ENCODE measurements around the gene SHROOM1. TPM values are rescaled to one million over a fixed set of nuclear protein-coding genes. Genes with fewer than 3 reads are reported as not detected.

Gene SHROOM1
- total and polyA plus RNA-seq, 9 of the 15 experiments (the other 6 are each of a cell fraction or from before 2014, with no cell fraction given), result 0.44 to 26.5 (median 11.9) TPM

DNA sequence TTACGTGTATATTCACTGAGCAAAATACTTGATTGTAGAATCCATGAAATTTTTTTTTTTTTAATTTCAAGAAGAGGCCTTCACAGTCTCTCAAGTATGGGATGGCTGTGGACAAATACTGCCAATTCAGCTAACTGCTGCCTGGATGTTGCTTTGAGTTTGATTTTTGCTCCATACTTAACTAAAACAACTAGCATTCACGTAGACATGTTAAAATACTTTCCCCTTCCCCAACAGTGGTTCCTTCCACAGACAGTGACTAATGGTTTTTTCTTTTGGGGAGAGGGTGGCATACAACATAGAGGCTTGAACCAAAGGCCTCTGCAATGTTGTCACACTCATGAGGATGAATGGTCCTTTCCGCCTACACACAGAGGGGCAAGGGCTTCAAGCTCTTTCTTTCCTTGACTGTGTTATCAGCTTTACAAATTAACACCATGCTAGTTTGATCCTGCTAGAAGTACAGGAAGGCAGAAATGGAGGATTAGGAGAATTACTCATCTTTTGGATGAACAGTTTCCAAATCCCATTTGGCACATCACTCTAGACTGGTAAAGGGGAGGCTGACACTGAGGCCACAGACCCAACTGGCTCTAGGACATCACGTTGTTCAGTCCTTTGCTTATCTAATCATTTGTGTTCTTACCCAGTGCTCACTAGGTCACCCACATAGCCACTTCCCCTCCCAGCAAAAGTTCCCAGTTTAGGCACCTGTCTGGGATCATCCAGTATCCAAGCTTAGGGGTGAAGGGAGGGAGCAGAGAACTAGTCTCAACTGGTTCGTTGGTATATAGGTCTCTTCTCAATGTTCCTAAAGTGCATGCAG is 41.2 kb upstream of the SHROOM1 start:
- Histone ChIP-seq H3K27me3 (ENCODE audit: control insufficient read depth in 2 of 2, insufficient read depth in 2 of 2, low read length in 2 of 2) (no peaks in the 10 kb centered on the region), H4K20me1 (replicated peaks; ENCODE audit: control insufficient read depth, insufficient read depth, low read length) (peaks cover 4% of the 10 kb centered on the region; the same call in 1 of the 2 replicates), H3K27ac (ENCODE audit: extremely low read depth, low read depth, low read length) (peak overlapping the region; percentile 28; the same call in 1 of the 3 replicates), H2AFZ (ENCODE audit: low read depth, low read length) (no peak overlapping the region), H3K36me3 (ENCODE audit: control insufficient read depth, insufficient read depth, low read length) (peaks cover 66% of the 10 kb centered on the region), H3K4me1 (replicated peaks in 1 of 2; ENCODE audit: control insufficient read depth in 2 of 2, insufficient read depth in 2 of 2, low read length in 2 of 2) (peaks cover 3 to 25% of the 10 kb centered on the region in 2 experiments; a peak in 4 of 5 replicates), H3K9me3 (replicated peaks; ENCODE audit: control insufficient read depth, insufficient read depth, low read depth, low read length) (no peaks in the 10 kb centered on the region), H3K9me1 (ENCODE audit: control insufficient read depth, insufficient read depth, low read length) (no peaks in the 10 kb centered on the region), H3K4me2 (ENCODE audit: insufficient read depth, low read length) (peak overlapping the region; percentile 12; the same call in 1 of the 2 replicates), H3K9ac (ENCODE audit: insufficient read depth in 1 of 2, low read depth in 2 of 2, low read length in 2 of 2) (no peak overlapping the region; a peak in 1 of 4 replicates), H3K4me3 (no peak overlapping the region), H3K79me2 (ENCODE audit: control insufficient read depth, insufficient read depth, low read length) (peaks cover 20% of the 10 kb centered on the region)
- WGBS (ENCODE audit: insufficient coverage, low coverage, missing lambda C conversion rate), result 67% methylated on average over 5 of the region's 5 CpGs
- FAIRE-seq (peak; percentile 6), ATAC-seq (peak; percentile 11; the same call in 2 of the 3 replicates), DNase-seq (ENCODE audit: extremely low read depth in 1 of 4, low spot score in 3 of 4) (peak in 1 of 4 experiments; percentile 32)
- BruUV-seq (replicated peaks), result no TSS peak
- intact Hi-C loops (cut with micrococcal nuclease) (no loop called here), in situ Hi-C loops (cut with MboI) (loop anchor here (5.0 kb wide), 1 partner anchor 344 kb away; no protein-coding TSS in a partner anchor)
- ChIA-PET POLR2A (interaction anchor here (0.6 to 1.4 kb wide), 9 partner anchors 8 to 788 kb away, joined by 3 to 7 read pairs (median 3); no protein-coding TSS in a partner anchor), CTCF (ENCODE audit: low intra/inter-chr PET ratio) (no interaction called here)
- no peak for TF ChIP-seq KAT7 (CRISPR knock-in tag; IDR thresholded peaks at IDR 0.05; ENCODE audit: borderline replicate concordance)
- TF ChIP-seq, protein P1, sequence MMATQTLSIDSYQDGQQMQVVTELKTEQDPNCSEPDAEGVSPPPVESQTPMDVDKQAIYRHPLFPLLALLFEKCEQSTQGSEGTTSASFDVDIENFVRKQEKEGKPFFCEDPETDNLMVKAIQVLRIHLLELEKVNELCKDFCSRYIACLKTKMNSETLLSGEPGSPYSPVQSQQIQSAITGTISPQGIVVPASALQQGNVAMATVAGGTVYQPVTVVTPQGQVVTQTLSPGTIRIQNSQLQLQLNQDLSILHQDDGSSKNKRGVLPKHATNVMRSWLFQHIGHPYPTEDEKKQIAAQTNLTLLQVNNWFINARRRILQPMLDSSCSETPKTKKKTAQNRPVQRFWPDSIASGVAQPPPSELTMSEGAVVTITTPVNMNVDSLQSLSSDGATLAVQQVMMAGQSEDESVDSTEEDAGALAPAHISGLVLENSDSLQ (IDR thresholded peaks at IDR 0.05), result 0 out of 2 replicates have a peak, but pooled peaks have one; percentile 38
- TF ChIP-seq POLR2AphosphoS5 (IDR thresholded peaks at IDR 0.05; ENCODE audit: control insufficient read depth, insufficient read depth, low read depth, low read length), result no peak
- no peak for TF ChIP-seq SREBF1 (IDR thresholded peaks at IDR 0.05; ENCODE audit: borderline replicate concordance, low read depth, low read length)
- TF ChIP-seq, protein P2, sequence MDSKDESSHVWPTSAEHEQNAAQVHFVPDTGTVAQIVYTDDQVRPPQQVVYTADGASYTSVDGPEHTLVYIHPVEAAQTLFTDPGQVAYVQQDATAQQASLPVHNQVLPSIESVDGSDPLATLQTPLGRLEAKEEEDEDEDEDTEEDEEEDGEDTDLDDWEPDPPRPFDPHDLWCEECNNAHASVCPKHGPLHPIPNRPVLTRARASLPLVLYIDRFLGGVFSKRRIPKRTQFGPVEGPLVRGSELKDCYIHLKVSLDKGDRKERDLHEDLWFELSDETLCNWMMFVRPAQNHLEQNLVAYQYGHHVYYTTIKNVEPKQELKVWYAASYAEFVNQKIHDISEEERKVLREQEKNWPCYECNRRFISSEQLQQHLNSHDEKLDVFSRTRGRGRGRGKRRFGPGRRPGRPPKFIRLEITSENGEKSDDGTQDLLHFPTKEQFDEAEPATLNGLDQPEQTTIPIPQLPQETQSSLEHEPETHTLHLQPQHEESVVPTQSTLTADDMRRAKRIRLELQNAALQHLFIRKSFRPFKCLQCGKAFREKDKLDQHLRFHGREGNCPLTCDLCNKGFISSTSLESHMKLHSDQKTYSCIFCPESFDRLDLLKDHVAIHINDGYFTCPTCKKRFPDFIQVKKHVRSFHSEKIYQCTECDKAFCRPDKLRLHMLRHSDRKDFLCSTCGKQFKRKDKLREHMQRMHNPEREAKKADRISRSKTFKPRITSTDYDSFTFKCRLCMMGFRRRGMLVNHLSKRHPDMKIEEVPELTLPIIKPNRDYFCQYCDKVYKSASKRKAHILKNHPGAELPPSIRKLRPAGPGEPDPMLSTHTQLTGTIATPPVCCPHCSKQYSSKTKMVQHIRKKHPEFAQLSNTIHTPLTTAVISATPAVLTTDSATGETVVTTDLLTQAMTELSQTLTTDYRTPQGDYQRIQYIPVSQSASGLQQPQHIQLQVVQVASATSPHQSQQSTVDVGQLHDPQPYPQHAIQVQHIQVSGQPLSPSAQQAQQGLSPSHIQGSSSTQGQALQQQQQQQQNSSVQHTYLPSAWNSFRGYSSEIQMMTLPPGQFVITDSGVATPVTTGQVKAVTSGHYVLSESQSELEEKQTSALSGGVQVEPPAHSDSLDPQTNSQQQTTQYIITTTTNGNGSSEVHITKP (IDR thresholded peaks at IDR 0.05; ENCODE audit: partially characterized antibody), result peak; percentile 78
- TF ChIP-seq ZNF212 (CRISPR knock-in tag; IDR thresholded peaks at IDR 0.05), result no peak
- TF ChIP-seq MYBL2 (IDR thresholded peaks at IDR 0.05; ENCODE audit: low read depth), result no peak
- no peak for TF ChIP-seq MYBL2 (CRISPR knock-in tag; IDR thresholded peaks at IDR 0.05; ENCODE audit: borderline replicate concordance)

Data from K562 (cell line).